H9 (cell line): ENCODE results near the gene SPACA5B. TPM values are rescaled to one million over a fixed set of nuclear protein-coding genes. Genes with fewer than 3 reads are reported as not detected.
"Not testable (repeated sequence)": the region's sequence is repeated elsewhere in the genome, so short reads cannot be mapped to it uniquely, and the experiment has no call there.

Experiments used
- DNase-seq: peaks from one replicate; pipeline ENCODE4 v3.0.0-alpha.2; 2017
- H2AFZ ChIP-seq: one replicate; pipeline ENCODE4 v1.6.1; 2013; ENCODE audit warnings: mild to moderate bottlenecking, low read length, control low read depth, moderate library complexity
- H2AK5ac ChIP-seq: 2 replicates; pipeline ENCODE4 v1.6.1; 2013; ENCODE audit warnings: low read length, control low read depth, mixed read lengths; ENCODE audit not compliant: insufficient read length
- H2BK120ac ChIP-seq: one replicate; pipeline ENCODE4 v1.6.1; 2013; ENCODE audit warnings: low read depth, mild to moderate bottlenecking, low read length, control low read depth, inconsistent platforms; ENCODE audit not compliant: poor library complexity, severe bottlenecking
- H2BK12ac ChIP-seq: 2 replicates; pipeline ENCODE4 v1.6.1; 2013; ENCODE audit warnings: low read length, control low read depth, mixed read lengths, low read depth; ENCODE audit not compliant: insufficient read length
- H2BK15ac ChIP-seq: 2 replicates; pipeline ENCODE4 v1.6.1; 2013; ENCODE audit warnings: low read depth, low read length, control low read depth
- H2BK20ac ChIP-seq: one replicate; pipeline ENCODE4 v1.6.1; 2013; ENCODE audit warnings: low read depth, mild to moderate bottlenecking, low read length, control low read depth, inconsistent platforms; ENCODE audit not compliant: poor library complexity, severe bottlenecking
- H2BK5ac ChIP-seq: 2 replicates; pipeline ENCODE4 v1.6.1; 2013; ENCODE audit warnings: low read length, control low read depth, mixed read lengths; ENCODE audit not compliant: insufficient read length
- H3K14ac ChIP-seq: 2 replicates; pipeline ENCODE4 v1.6.1; 2013; ENCODE audit warnings: low read length, control low read depth; ENCODE audit not compliant: insufficient read depth
- H3K18ac ChIP-seq: 2 replicates; pipeline ENCODE4 v1.6.1; 2013; ENCODE audit warnings: low read depth, mild to moderate bottlenecking, mixed read lengths, low read length, control low read depth; ENCODE audit not compliant: insufficient read length
- H3K23ac ChIP-seq: 2 replicates; pipeline ENCODE4 v1.6.1; 2013; ENCODE audit warnings: low read length, control low read depth, mixed read lengths, low read depth; ENCODE audit not compliant: insufficient read length
- H3K23me2 ChIP-seq: 2 replicates; pipeline ENCODE4 v1.6.1; 2013; ENCODE audit warnings: low read depth, mild to moderate bottlenecking, mixed read lengths, low read length, control low read depth; ENCODE audit not compliant: insufficient read length, poor library complexity, severe bottlenecking
- H3K27ac ChIP-seq: 2 replicates; pipeline ENCODE4 v1.5.1; 2013; ENCODE audit warnings: low read length, control low read depth, mixed read lengths, low read depth; ENCODE audit not compliant: insufficient read length
- H3K27me3 ChIP-seq: 2 replicates; pipeline ENCODE4 v1.6.1; 2013; ENCODE audit warnings: low read length, control low read depth, inconsistent platforms; ENCODE audit not compliant: insufficient read depth
- H3K4ac ChIP-seq: 2 replicates; pipeline ENCODE4 v1.6.1; 2013; ENCODE audit warnings: low read depth, mild to moderate bottlenecking, control low read depth, inconsistent platforms, low read length, moderate library complexity
- H3K4me1 ChIP-seq: 2 replicates; pipeline ENCODE4 v1.6.1; 2013; ENCODE audit warnings: low read length, control low read depth, inconsistent platforms; ENCODE audit not compliant: insufficient read depth
- H3K4me2 ChIP-seq: 2 replicates; pipeline ENCODE4 v1.6.1; 2013; ENCODE audit warnings: low read length, control low read depth, mixed read lengths; ENCODE audit not compliant: insufficient read length, insufficient read depth
- H3K56ac ChIP-seq: 2 replicates; pipeline ENCODE4 v1.6.1; 2013; ENCODE audit warnings: low read depth, mild to moderate bottlenecking, mixed read lengths, low read length, control low read depth; ENCODE audit not compliant: insufficient read length
- H3K79me1 ChIP-seq: 2 replicates; pipeline ENCODE4 v1.6.1; 2013; ENCODE audit warnings: low read depth, mild to moderate bottlenecking, moderate library complexity, low read length, control low read depth, inconsistent platforms; ENCODE audit not compliant: insufficient read depth, poor library complexity, severe bottlenecking
- H3K79me2 ChIP-seq: 2 replicates; pipeline ENCODE4 v1.6.1; 2013; ENCODE audit warnings: low read length, control low read depth, inconsistent platforms; ENCODE audit not compliant: insufficient read depth
- H3K9ac ChIP-seq: 2 replicates; pipeline ENCODE4 v1.6.1; 2013; ENCODE audit warnings: low read length, control low read depth, mixed read lengths; ENCODE audit not compliant: insufficient read length; ENCODE audit errors: extremely low read depth
- H3K9me3 ChIP-seq: one replicate; pipeline ENCODE4 v1.6.1; 2013; ENCODE audit warnings: low read depth, low read length, inconsistent platforms; ENCODE audit not compliant: control insufficient read depth
- H3T11ph ChIP-seq: one replicate; pipeline ENCODE4 v1.6.1; 2013; ENCODE audit warnings: mild to moderate bottlenecking, low read length, control low read depth, inconsistent platforms
- H4K20me1 ChIP-seq: one replicate; pipeline ENCODE4 v1.6.1; 2013; ENCODE audit not compliant: control insufficient read depth, insufficient read length, insufficient read depth
- H4K5ac ChIP-seq: 2 replicates; pipeline ENCODE4 v1.6.1; 2013; ENCODE audit warnings: low read depth, mild to moderate bottlenecking, mixed read lengths, low read length, control low read depth; ENCODE audit not compliant: insufficient read length
- H4K8ac ChIP-seq: replicated peaks from 2 replicates; pipeline ENCODE4 v1.6.1; 2013; ENCODE audit warnings: low read length, control low read depth, mixed read lengths, low read depth; ENCODE audit not compliant: insufficient read length
- H4K91ac ChIP-seq: 2 replicates; pipeline ENCODE4 v1.6.1; 2013; ENCODE audit warnings: low read depth, mild to moderate bottlenecking, moderate library complexity, mixed read lengths, low read length, control low read depth; ENCODE audit not compliant: insufficient read length
- H3K27ac Mint-ChIP-seq, 3 experiments: 2 replicates in 2 of 3; 3 replicates in 1 of 3; pipeline ENCODE4 v1.8.0; 2020 to 2021; ENCODE audit warnings: mixed read lengths in 3 of 3, mild to moderate bottlenecking in 1 of 3, moderate library complexity in 1 of 3
- H3K27me3 Mint-ChIP-seq: 2 replicates; pipeline ENCODE4 v1.8.0; 2021; ENCODE audit warnings: low read depth, mild to moderate bottlenecking, moderate library complexity, mixed read lengths
- H3K36me3 Mint-ChIP-seq, 3 experiments: 2 replicates in 2 of 3; 3 replicates in 1 of 3; pipeline ENCODE4 v1.8.0; 2020 to 2021; ENCODE audit warnings: low read depth in 3 of 3, mixed read lengths in 3 of 3; ENCODE audit not compliant: insufficient read depth in 1 of 3
- H3K4me1 Mint-ChIP-seq, 2 experiments: 2 replicates each; pipeline ENCODE4 v1.8.0; 2020; ENCODE audit warnings: mixed read lengths in 2 of 2
- H3K4me3 Mint-ChIP-seq, 2 experiments: 2 replicates in 1 of 2; 3 replicates in 1 of 2; pipeline ENCODE4 v1.8.0; 2020 to 2021; ENCODE audit warnings: mild to moderate bottlenecking in 2 of 2, mixed read lengths in 2 of 2, moderate library complexity in 1 of 2
- H3K9me3 Mint-ChIP-seq, 2 experiments: 2 replicates in 1 of 2; 3 replicates in 1 of 2; pipeline ENCODE4 v1.8.0; 2020; ENCODE audit warnings: mild to moderate bottlenecking in 2 of 2, mixed read lengths in 2 of 2, moderate library complexity in 1 of 2
- WGBS: extraction: QIAGEN DNeasy Blood & Tissue Kit; methylation state at CpG from one replicate; pipeline ENCODE4 v1.1.7; 2013; ENCODE audit warnings: missing lambda C conversion rate, low lambda C conversion rate, mixed read lengths; ENCODE audit not compliant: insufficient read length; ENCODE audit errors: extremely low coverage; 5-methylcytosine and 5-hydroxymethylcytosine counted together
- total RNA-seq: library from RNA; stranded (reverse); gene quantifications from 2 replicates; pipeline ENCODE4 v1.2.1, GENCODE V29; 2021
- TF ChIP-seq, protein P1 (sequence below): fragments of 200-600 bp; sonication (generic); conservative IDR thresholded peaks from 3 replicates; pipeline ENCODE4 v1.8.0; 2021; ENCODE audit warnings: antibody characterized with exemption, mild to moderate bottlenecking

The SPACA5B gene
- total RNA-seq, 1 experiment from 2014 or later = not detected

- H3K27ac ChIP-seq = no peak overlapping the region
- no peak overlapping the region for H2BK20ac ChIP-seq
- H3K4me1 ChIP-seq = no peaks in the 10 kb centered on the region
- H2AFZ ChIP-seq = no peak overlapping the region
- no CpG with 5 or more reads among the region's 12 CpGs for WGBS
- no peak overlapping the region for H2BK12ac ChIP-seq
- Mint-ChIP-seq H3K4me3 (no peak overlapping the region), H3K36me3 (peaks cover 0 to 4% (median 4%) of the 10 kb centered on the region in 3 experiments; a peak in 5 of 7 replicates), H3K27me3 (peaks cover 10% of the 10 kb centered on the region), H3K4me1 (no peaks in the 10 kb centered on the region), H3K9me3 (peaks cover 75 to 76% of the 10 kb centered on the region in 2 experiments), H3K27ac (no peak overlapping the region)
- H3T11ph ChIP-seq = no peak overlapping the region
- no peak overlapping the region for H2BK120ac ChIP-seq
- no peak overlapping the region for H2BK5ac ChIP-seq
- H2AK5ac ChIP-seq = no peak overlapping the region
- no peaks in the 10 kb centered on the region for H3K79me2 ChIP-seq
- no peak overlapping the region for H3K9ac ChIP-seq
- H3K9me3 ChIP-seq = peaks cover 21% of the 10 kb centered on the region
- H4K5ac ChIP-seq = no peak overlapping the region
- no peak overlapping the region for H4K8ac ChIP-seq
- H4K20me1 ChIP-seq = no peaks in the 10 kb centered on the region
- H4K91ac ChIP-seq = no peak overlapping the region
- H3K18ac ChIP-seq = no peak overlapping the region
- H3K14ac ChIP-seq = no peak overlapping the region
- H3K4ac ChIP-seq = no peak overlapping the region
- no peak overlapping the region for H3K56ac ChIP-seq
- H3K23me2 ChIP-seq = no peaks in the 10 kb centered on the region
- no peaks in the 10 kb centered on the region for H3K79me1 ChIP-seq
- no peak overlapping the region for H2BK15ac ChIP-seq
- DNase-seq = no peak
- no peak overlapping the region for H3K23ac ChIP-seq
- TF ChIP-seq, protein P1, sequence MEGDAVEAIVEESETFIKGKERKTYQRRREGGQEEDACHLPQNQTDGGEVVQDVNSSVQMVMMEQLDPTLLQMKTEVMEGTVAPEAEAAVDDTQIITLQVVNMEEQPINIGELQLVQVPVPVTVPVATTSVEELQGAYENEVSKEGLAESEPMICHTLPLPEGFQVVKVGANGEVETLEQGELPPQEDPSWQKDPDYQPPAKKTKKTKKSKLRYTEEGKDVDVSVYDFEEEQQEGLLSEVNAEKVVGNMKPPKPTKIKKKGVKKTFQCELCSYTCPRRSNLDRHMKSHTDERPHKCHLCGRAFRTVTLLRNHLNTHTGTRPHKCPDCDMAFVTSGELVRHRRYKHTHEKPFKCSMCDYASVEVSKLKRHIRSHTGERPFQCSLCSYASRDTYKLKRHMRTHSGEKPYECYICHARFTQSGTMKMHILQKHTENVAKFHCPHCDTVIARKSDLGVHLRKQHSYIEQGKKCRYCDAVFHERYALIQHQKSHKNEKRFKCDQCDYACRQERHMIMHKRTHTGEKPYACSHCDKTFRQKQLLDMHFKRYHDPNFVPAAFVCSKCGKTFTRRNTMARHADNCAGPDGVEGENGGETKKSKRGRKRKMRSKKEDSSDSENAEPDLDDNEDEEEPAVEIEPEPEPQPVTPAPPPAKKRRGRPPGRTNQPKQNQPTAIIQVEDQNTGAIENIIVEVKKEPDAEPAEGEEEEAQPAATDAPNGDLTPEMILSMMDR = no peak
- H3K27me3 ChIP-seq = no peaks in the 10 kb centered on the region
- no peak overlapping the region for H3K4me2 ChIP-seq
These were observed 34.8 kb downstream of the SPACA5B start for GRCh38 chrX:48165241-48165640.

DNA sequence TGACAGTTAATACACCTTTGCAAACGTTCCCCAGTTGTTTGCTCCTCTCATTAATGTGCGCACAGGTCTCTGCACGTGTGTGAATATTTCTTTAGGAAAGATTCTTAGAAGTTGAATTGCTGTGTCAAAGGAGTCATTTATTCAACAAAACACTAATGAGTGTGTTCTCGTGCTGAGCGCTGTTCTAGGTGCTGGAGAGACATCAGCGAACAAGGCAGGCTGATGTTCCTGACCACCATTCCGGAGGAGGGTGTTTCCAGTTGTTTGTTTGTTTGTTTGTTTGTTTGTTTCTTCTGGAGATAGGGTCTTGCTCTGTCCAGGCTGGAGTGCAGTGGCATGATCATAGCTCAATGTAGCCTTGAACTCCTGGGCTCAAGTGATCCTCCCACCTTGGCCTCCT lies 35.9 kb downstream of the SPACA5B start:
- H3K27ac ChIP-seq, H3K4me3 Mint-ChIP-seq, H3K27ac Mint-ChIP-seq: not testable (repeated sequence)

More for the DNA sequence above, 35.9 kb downstream of the SPACA5B start:
- not testable (repeated sequence) for H4K8ac ChIP-seq, H3K56ac ChIP-seq, H3K14ac ChIP-seq, H2BK5ac ChIP-seq, H3K36me3 Mint-ChIP-seq, H3K4me2 ChIP-seq, H2BK120ac ChIP-seq, H4K91ac ChIP-seq, H3K23me2 ChIP-seq, H2BK12ac ChIP-seq, H2BK15ac ChIP-seq, H3K23ac ChIP-seq, H2BK20ac ChIP-seq, H3K4me1 ChIP-seq, H3K27me3 Mint-ChIP-seq, H4K20me1 ChIP-seq, H3T11ph ChIP-seq, H3K79me1 ChIP-seq, H4K5ac ChIP-seq, H3K79me2 ChIP-seq, H3K4ac ChIP-seq, DNase-seq, H3K9ac ChIP-seq, H2AFZ ChIP-seq, H3K18ac ChIP-seq, H3K4me1 Mint-ChIP-seq, H3K27me3 ChIP-seq, H2AK5ac ChIP-seq
- H3K9me3 ChIP-seq = peaks cover 21% of the 10 kb centered on the region
- WGBS = no CpG with 5 or more reads among the region's 7 CpGs
- peaks cover 78 to 79% of the 10 kb centered on the region in 2 experiments for H3K9me3 Mint-ChIP-seq
